Breast epithelium (tissue), 4 donors: ENCODE data around the gene CYTH2. TPM values are rescaled to one million over a fixed set of nuclear protein-coding genes. Genes with fewer than 3 reads are reported as not detected.

Source experiments
- DNase-seq, 2 donors: peaks; one replicate each; pipeline ENCODE4 v3.0.0-alpha.2; 2019; ENCODE audit warnings: low spot score in 2 of 2
- H3K27ac ChIP-seq, 2 donors: fragments of 200-600 bp; sonication (generic) in 1 of 2; one replicate each; pipeline ENCODE4 v1.5.1; 2016 to 2019; ENCODE audit warnings: mild to moderate bottlenecking in 1 of 2
- H3K27me3 ChIP-seq, 2 donors: fragments of 200-600 bp; sonication (generic) in 1 of 2; one replicate each; pipeline versions ENCODE4 v1.5.1 to v1.6.0; 2017 to 2019; ENCODE audit warnings: control low read depth in 1 of 2, mild to moderate bottlenecking in 1 of 2
- H3K36me3 ChIP-seq: fragments of 200-600 bp; one replicate; pipeline ENCODE4 v1.5.1; 2019
- H3K4me1 ChIP-seq, 2 donors: fragments of 200-600 bp; sonication (generic); one replicate each; pipeline ENCODE4 v1.5.1; 2016 to 2019; ENCODE audit warnings: control low read depth in 1 of 2
- H3K4me3 ChIP-seq, 3 donors: fragments of 200-600 bp; sonication (generic); 1 replicate in 2 of 3; 2 replicates in 1 of 3; pipeline ENCODE4 v1.5.1; 2016 to 2019; ENCODE audit warnings: mild to moderate bottlenecking in 3 of 3, moderate library complexity in 2 of 3
- H3K9me3 ChIP-seq, 2 donors: fragments of 200-600 bp; sonication (generic) in 1 of 2; one replicate each; pipeline ENCODE4 v1.5.1; 2016 to 2019; ENCODE audit warnings: control low read depth in 1 of 2
- CTCF ChIP-seq, 3 donors: fragments of 450-650 bp; IDR thresholded peaks; one replicate each; pipeline ENCODE4 v1.5.1; 2016 to 2017; ENCODE audit warnings: antibody characterized with exemption in 3 of 3, mild to moderate bottlenecking in 3 of 3, moderate library complexity in 3 of 3
- POLR2A ChIP-seq: fragments of 450-650 bp; IDR thresholded peaks from one replicate; pipeline ENCODE4 v1.6.1; 2016; ENCODE audit warnings: antibody characterized with exemption, mild to moderate bottlenecking, moderate library complexity
- POLR2AphosphoS5 ChIP-seq, 3 donors: sonication (generic); formaldehyde crosslinking; IDR thresholded peaks; one replicate each; pipeline ENCODE4 v1.6.1; 2017; ENCODE audit warnings: antibody characterized with exemption in 3 of 3
- intact Hi-C: fragments of 100-400 bp; cut with DNase I; formaldehyde crosslinking; loops from one replicate; pipeline ENCODE4 v1.15.1; 2023; ENCODE audit warnings: low total_unique reads
- total RNA-seq, 3 donors: library from RNA; depleted of rRNA; stranded (reverse); fragments of >200 nt; gene quantifications; one replicate each; pipeline ENCODE4 v1.1.0, GENCODE V29; 2016

Gene CYTH2
- total RNA-seq, 3 donors from 2014 or later, result 42.2 to 74.7 (median 70.4) TPM

GRCh38 chr19:48491793-48492123, 22.6 kb downstream of the CYTH2 start:
- Histone ChIP-seq H3K4me1 (peaks cover 3 to 5% of the 10 kb centered on the region in 2 donors), H3K4me3 (peak overlapping the region in 1 of 3 donors; percentile 48), H3K9me3 (no peaks in the 10 kb centered on the region), H3K36me3 (no peaks in the 10 kb centered on the region), H3K27me3 (no peaks in the 10 kb centered on the region), H3K27ac (peak overlapping the region; percentile 56 to 82)
- no peak for DNase-seq
- intact Hi-C loops, result loop anchor here (5.0 kb wide), 1 partner anchor 99 kb away; the partner anchor contains the start of genes GRIN2D and KDELR1
- TF ChIP-seq POLR2A, result no peak
- no peak for TF ChIP-seq POLR2AphosphoS5 (IDR thresholded peaks at IDR 0.05)
- TF ChIP-seq CTCF (IDR thresholded peaks at IDR 0.05), result no peak

GRCh38 chr19:48492925-48493717, 24.0 kb downstream of the CYTH2 start:
- H3K27ac ChIP-seq, result peak overlapping the region; percentile 82

GRCh38 chr19:48493718-48494401, 24.7 kb downstream of the CYTH2 start:
- H3K36me3 ChIP-seq, result no peaks in the 10 kb centered on the region
- no peaks in the 10 kb centered on the region for H3K9me3 ChIP-seq
- no peaks in the 10 kb centered on the region for H3K4me1 ChIP-seq
- DNase-seq, result no peak
- H3K27ac ChIP-seq, result peak overlapping the region; percentile 82
- H3K27me3 ChIP-seq, result peaks cover 0 to 2% of the 10 kb centered on the region in 2 donors
- peak in 1 of 3 donors; percentile 90 for TF ChIP-seq POLR2AphosphoS5 (IDR thresholded peaks at IDR 0.05)
- TF ChIP-seq POLR2A, result no peak
- peak overlapping the region; percentile 48 to 74 (median 58) for H3K4me3 ChIP-seq
- intact Hi-C loops, result loop anchor here (5.0 kb wide), 1 partner anchor 102 kb away; the partner anchor contains the start of genes GRIN2D and KDELR1

More at GRCh38 chr19:48492925-48493717, 24.0 kb downstream of the CYTH2 start:
- Histone ChIP-seq H3K27me3 (no peaks in the 10 kb centered on the region), H3K36me3 (no peaks in the 10 kb centered on the region), H3K4me3 (peak overlapping the region; percentile 48 to 74 (median 58)), H3K9me3 (no peaks in the 10 kb centered on the region), H3K4me1 (no peaks in the 10 kb centered on the region)
- TF ChIP-seq CTCF (IDR thresholded peaks at IDR 0.05) (no peak), POLR2A (peak; percentile 61), POLR2AphosphoS5 (IDR thresholded peaks at IDR 0.05) (peak in 2 of 3 donors; percentile 80 to 91)
- intact Hi-C loops, result loop anchor here (5.0 kb wide), 1 partner anchor 101 kb away; the partner anchor contains the start of genes GRIN2D and KDELR1
- peak; percentile 97 to 99 for DNase-seq

- intact Hi-C loops, result no loop called here
- H3K27ac ChIP-seq, result no peak overlapping the region
- no peak for TF ChIP-seq POLR2AphosphoS5 (IDR thresholded peaks at IDR 0.05)
- TF ChIP-seq CTCF (IDR thresholded peaks at IDR 0.05), result no peak
- TF ChIP-seq POLR2A, result no peak
Observed at GRCh38 chr19:48495396-48495795, 26.2 kb downstream of the CYTH2 start.

GRCh38 chr19:48496959-48497727, 28.0 kb downstream of the CYTH2 start:
- Histone ChIP-seq H3K4me3 (peak overlapping the region in 2 of 3 donors; percentile 29 to 32), H3K4me1 (no peaks in the 10 kb centered on the region), H3K27ac (no peak overlapping the region), H3K36me3 (no peaks in the 10 kb centered on the region), H3K9me3 (no peaks in the 10 kb centered on the region), H3K27me3 (peaks cover 8 to 21% of the 10 kb centered on the region in 2 donors)
- TF ChIP-seq POLR2AphosphoS5 (IDR thresholded peaks at IDR 0.05), result no peak
- no peak for TF ChIP-seq POLR2A
- no peak for TF ChIP-seq CTCF (IDR thresholded peaks at IDR 0.05)
- DNase-seq, result no peak
- intact Hi-C loops, result no loop called here

More at GRCh38 chr19:48495396-48495795, 26.2 kb downstream of the CYTH2 start:
- Histone ChIP-seq H3K36me3 (no peaks in the 10 kb centered on the region), H3K9me3 (no peaks in the 10 kb centered on the region), H3K4me3 (no peak overlapping the region), H3K27me3 (peaks cover 8 to 15% of the 10 kb centered on the region in 2 donors), H3K4me1 (no peaks in the 10 kb centered on the region)
- DNase-seq, result no peak
